K562 (cell line): Measurements from ENCODE around the gene PPP4R1. TPM values are rescaled to one million over a fixed set of nuclear protein-coding genes. Genes with fewer than 3 reads are reported as not detected.

Source experiments
- BDP1 ChIP-seq: IDR thresholded peaks from 3 replicates; pipeline ENCODE4 v1.6.1; 2011; ENCODE audit not compliant: insufficient read length, insufficient read depth
- CREB1 ChIP-seq, 2 experiments: sonication (generic) in 1 of 2; formaldehyde crosslinking in 1 of 2; IDR thresholded peaks; 2 replicates each; pipeline versions ENCODE4 v1.6.1 to v1.8.0; 2012 to 2022; ENCODE audit warnings: inconsistent platforms in 1 of 2, mild to moderate bottlenecking in 1 of 2, missing genetic modification reagents in 1 of 2, moderate library complexity in 1 of 2
- FOSL1 ChIP-seq: fragments of 200-800 bp; sonication (Bioruptor generic); conservative IDR thresholded peaks from 2 replicates; pipeline ENCODE4 v1.6.1; 2016; ENCODE audit warnings: missing genetic modification characterization, missing compliant biosample characterization
- HLTF ChIP-seq: fragments of 450-650 bp; IDR thresholded peaks from 2 replicates; pipeline ENCODE4 v1.6.1; 2016
- ILF3 ChIP-seq: fragments of 450-650 bp; IDR thresholded peaks from 2 replicates; pipeline ENCODE4 v1.6.1; 2018; ENCODE audit warnings: antibody characterized with exemption, mild to moderate bottlenecking, moderate library complexity, borderline replicate concordance
- JUNB ChIP-seq: fragments of 450-650 bp; formaldehyde crosslinking; conservative IDR thresholded peaks from 2 replicates; pipeline ENCODE4 v1.4.0; 2020; ENCODE audit warnings: mild to moderate bottlenecking
- MCM3 ChIP-seq: fragments of 450-650 bp; IDR thresholded peaks from 2 replicates; pipeline ENCODE4 v1.6.1; 2016
- RBM14 ChIP-seq: fragments of 200-400 bp; formaldehyde crosslinking; IDR thresholded peaks from 2 replicates; pipeline ENCODE4 v1.6.1; 2018; ENCODE audit warnings: low read depth, mild to moderate bottlenecking, low read length, moderate library complexity, borderline replicate concordance; ENCODE audit not compliant: insufficient read depth
- RHOXF2B ChIP-seq: fragments of 250-450 bp; sonication (Bioruptor Pico); conservative IDR thresholded peaks from 2 replicates; pipeline ENCODE4 v1.5.1; 2021
- TEAD1 ChIP-seq, 2 experiments: fragments of 450-650 bp in 1 of 2; sonication (generic) in 1 of 2; formaldehyde crosslinking; IDR thresholded peaks; 2 replicates each; pipeline versions ENCODE4 v1.4.0 to v1.8.0; 2020 to 2022; ENCODE audit warnings: mild to moderate bottlenecking in 2 of 2, missing genetic modification reagents in 1 of 2
- TEAD4 ChIP-seq, 2 experiments: sonication (generic) in 1 of 2; formaldehyde crosslinking in 1 of 2; IDR thresholded peaks; 2 replicates each; pipeline versions ENCODE4 v1.6.1 to v1.8.0; 2012 to 2022; ENCODE audit warnings: borderline replicate concordance in 1 of 2, inconsistent platforms in 1 of 2, low read length in 1 of 2, mild to moderate bottlenecking in 1 of 2, missing genetic modification reagents in 1 of 2
- ZFP36 ChIP-seq: fragments of 150-350 bp; IDR thresholded peaks from 2 replicates; pipeline ENCODE4 v1.6.1; 2018; ENCODE audit warnings: low read length, low read depth; ENCODE audit not compliant: partially characterized antibody
- ZNF431 ChIP-seq: sonication (generic); formaldehyde crosslinking; IDR thresholded peaks from 2 replicates; pipeline ENCODE4 v1.8.0; 2022; ENCODE audit warnings: mild to moderate bottlenecking, missing genetic modification reagents
- ZNF551 ChIP-seq: fragments of 250-450 bp; sonication (Bioruptor Pico); IDR thresholded peaks from 2 replicates; pipeline ENCODE4 v1.5.0; 2021; ENCODE audit warnings: mild to moderate bottlenecking, moderate library complexity
- polyA plus RNA-seq, 8 experiments: library from polyadenylated mRNA; depleted of rRNA in 4 of 8; stranded (reverse) in 5 of 8; unstranded in 3 of 8; fragments of >200 nt; fragmentation: Nextera tagmentation in 2 of 8; fragmentation: Illumina TruSeq in 1 of 8; extraction: Ambion mirVana in 2 of 8; extraction: Trizol in 1 of 8; gene quantifications; 2 replicates each; pipeline versions ENCODE4 v1.2.1 to v1.2.3, GENCODE V29; 2011 to 2014; ENCODE audit warnings: inconsistent platforms in 1 of 8, missing spikeins in 1 of 8
- total RNA-seq, 7 experiments: library from RNA; depleted of rRNA in 6 of 7; stranded (reverse); fragments of >200 nt in 6 of 7; fragmentation: Illumina TruSeq in 2 of 7; extraction: Trizol in 2 of 7; gene quantifications; 2 replicates each; pipeline versions ENCODE4 v1.2.1 to v1.2.3, GENCODE V29; 2011 to 2021; ENCODE audit warnings: low replicate concordance in 1 of 7
- TF ChIP-seq, protein P1 (sequence below), 2 experiments: IDR thresholded peaks in 1 of 2; conservative IDR thresholded peaks in 1 of 2; 2 replicates each; pipeline ENCODE4 v1.6.1; 2016; ENCODE audit warnings: low read depth in 2 of 2, mild to moderate bottlenecking in 1 of 2, missing compliant biosample characterization in 1 of 2, missing genetic modification characterization in 1 of 2, moderate library complexity in 1 of 2
- TF ChIP-seq, protein P2 (sequence below): IDR thresholded peaks from 3 replicates; pipeline ENCODE4 v1.6.1; 2011; ENCODE audit warnings: borderline replicate concordance, mild to moderate bottlenecking, moderate library complexity; ENCODE audit not compliant: insufficient read length; ENCODE audit errors: extremely low read depth
- TF ChIP-seq, protein P3 (sequence below): fragments of 250-450 bp; sonication (Bioruptor Pico); IDR thresholded peaks from 2 replicates; pipeline ENCODE4 v1.5.0; 2020; ENCODE audit warnings: mild to moderate bottlenecking

The PPP4R1 gene
- total and polyA plus RNA-seq, 9 of the 15 experiments (the other 6 are each of a cell fraction or from before 2014, with no cell fraction given): 23.5 to 136 (median 84.5) TPM

DNA sequence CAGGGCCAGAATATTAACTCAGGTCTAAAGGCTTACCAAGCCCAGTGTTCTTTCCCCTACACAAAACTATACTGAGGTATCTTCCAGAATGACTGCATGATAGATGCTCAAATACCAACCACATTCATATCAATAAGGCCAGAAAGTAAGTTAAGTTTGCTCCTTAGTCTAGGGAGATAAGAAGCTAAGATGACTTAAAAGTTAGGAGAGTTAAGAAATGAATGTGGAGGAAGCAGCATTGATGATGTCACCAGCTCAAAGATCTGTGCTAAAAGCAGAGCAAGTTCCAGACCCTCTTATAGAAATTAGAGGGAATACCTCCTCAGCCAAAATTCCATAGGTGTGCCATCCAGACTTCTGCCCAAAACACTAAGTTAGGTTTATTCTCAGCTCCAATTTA, 6.1 kb downstream of the PPP4R1 start (continued):
- TF ChIP-seq RBM14: no peak
- TF ChIP-seq MCM3: no peak
- TF ChIP-seq ZNF431 (CRISPR knock-in tag): no peak
- no peak for TF ChIP-seq ILF3
- TF ChIP-seq TEAD4 (IDR thresholded peaks at IDR 0.05; ENCODE audit: low read length): peak; percentile 92
- no peak for TF ChIP-seq TEAD4 (CRISPR knock-in tag; IDR thresholded peaks at IDR 0.05; ENCODE audit: borderline replicate concordance)
- no peak for TF ChIP-seq ZNF551
- TF ChIP-seq, protein P1, sequence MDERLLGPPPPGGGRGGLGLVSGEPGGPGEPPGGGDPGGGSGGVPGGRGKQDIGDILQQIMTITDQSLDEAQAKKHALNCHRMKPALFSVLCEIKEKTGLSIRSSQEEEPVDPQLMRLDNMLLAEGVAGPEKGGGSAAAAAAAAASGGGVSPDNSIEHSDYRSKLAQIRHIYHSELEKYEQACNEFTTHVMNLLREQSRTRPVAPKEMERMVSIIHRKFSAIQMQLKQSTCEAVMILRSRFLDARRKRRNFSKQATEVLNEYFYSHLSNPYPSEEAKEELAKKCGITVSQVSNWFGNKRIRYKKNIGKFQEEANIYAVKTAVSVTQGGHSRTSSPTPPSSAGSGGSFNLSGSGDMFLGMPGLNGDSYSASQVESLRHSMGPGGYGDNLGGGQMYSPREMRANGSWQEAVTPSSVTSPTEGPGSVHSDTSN (CRISPR knock-in tag; IDR thresholded peaks at IDR 0.05; ENCODE audit: low read depth): no peak
- TF ChIP-seq, protein P1 (tag; conservative IDR thresholded peaks at IDR 0.05; ENCODE audit: low read depth): peak; percentile 29; the same call in 1 of the 2 replicates
- TF ChIP-seq ZFP36: no peak
- TF ChIP-seq CREB1 (IDR thresholded peaks at IDR 0.05): peak; percentile 55; the same call in 1 of the 2 replicates
- no peak for TF ChIP-seq CREB1 (CRISPR knock-in tag; IDR thresholded peaks at IDR 0.05)
- peak in 1 of 2 experiments; percentile 45; a peak in 1 of 4 replicates for TF ChIP-seq TEAD1 (CRISPR knock-in tag; IDR thresholded peaks at IDR 0.05)
- 0 out of 2 replicates have a peak, but pooled peaks have one; percentile 22 for TF ChIP-seq FOSL1
- no peak for TF ChIP-seq RHOXF2B (CRISPR knock-in tag)
- TF ChIP-seq BDP1: no peak
- no peak for TF ChIP-seq JUNB (CRISPR knock-in tag)
- TF ChIP-seq, protein P2, sequence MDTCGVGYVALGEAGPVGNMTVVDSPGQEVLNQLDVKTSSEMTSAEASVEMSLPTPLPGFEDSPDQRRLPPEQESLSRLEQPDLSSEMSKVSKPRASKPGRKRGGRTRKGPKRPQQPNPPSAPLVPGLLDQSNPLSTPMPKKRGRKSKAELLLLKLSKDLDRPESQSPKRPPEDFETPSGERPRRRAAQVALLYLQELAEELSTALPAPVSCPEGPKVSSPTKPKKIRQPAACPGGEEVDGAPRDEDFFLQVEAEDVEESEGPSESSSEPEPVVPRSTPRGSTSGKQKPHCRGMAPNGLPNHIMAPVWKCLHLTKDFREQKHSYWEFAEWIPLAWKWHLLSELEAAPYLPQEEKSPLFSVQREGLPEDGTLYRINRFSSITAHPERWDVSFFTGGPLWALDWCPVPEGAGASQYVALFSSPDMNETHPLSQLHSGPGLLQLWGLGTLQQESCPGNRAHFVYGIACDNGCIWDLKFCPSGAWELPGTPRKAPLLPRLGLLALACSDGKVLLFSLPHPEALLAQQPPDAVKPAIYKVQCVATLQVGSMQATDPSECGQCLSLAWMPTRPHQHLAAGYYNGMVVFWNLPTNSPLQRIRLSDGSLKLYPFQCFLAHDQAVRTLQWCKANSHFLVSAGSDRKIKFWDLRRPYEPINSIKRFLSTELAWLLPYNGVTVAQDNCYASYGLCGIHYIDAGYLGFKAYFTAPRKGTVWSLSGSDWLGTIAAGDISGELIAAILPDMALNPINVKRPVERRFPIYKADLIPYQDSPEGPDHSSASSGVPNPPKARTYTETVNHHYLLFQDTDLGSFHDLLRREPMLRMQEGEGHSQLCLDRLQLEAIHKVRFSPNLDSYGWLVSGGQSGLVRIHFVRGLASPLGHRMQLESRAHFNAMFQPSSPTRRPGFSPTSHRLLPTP: no peak
- TF ChIP-seq, protein P3, sequence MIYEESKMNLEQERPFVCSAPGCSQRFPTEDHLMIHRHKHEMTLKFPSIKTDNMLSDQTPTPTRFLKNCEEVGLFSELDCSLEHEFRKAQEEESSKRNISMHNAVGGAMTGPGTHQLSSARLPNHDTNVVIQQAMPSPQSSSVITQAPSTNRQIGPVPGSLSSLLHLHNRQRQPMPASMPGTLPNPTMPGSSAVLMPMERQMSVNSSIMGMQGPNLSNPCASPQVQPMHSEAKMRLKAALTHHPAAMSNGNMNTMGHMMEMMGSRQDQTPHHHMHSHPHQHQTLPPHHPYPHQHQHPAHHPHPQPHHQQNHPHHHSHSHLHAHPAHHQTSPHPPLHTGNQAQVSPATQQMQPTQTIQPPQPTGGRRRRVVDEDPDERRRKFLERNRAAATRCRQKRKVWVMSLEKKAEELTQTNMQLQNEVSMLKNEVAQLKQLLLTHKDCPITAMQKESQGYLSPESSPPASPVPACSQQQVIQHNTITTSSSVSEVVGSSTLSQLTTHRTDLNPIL (CRISPR knock-in tag): no peak
- TF ChIP-seq HLTF: no peak
